ENCODE data around the gene CEP192. TPM values are rescaled to one million over a fixed set of nuclear protein-coding genes. Genes with fewer than 3 reads are reported as not detected.

The CEP192 gene
- total RNA-seq, 1 donor from 2014 or later, result 25.6 TPM

GRCh38 chr18:13051159-13051558, 60.0 kb downstream of the CEP192 start:
- H3K27me3 ChIP-seq (ENCODE audit: low read depth), result no peaks in the 10 kb centered on the region
- intact Hi-C loops (cut with micrococcal nuclease), result no loop called here
- no peak overlapping the region for H3K4me3 ChIP-seq
- H3K27ac ChIP-seq (replicated peaks), result no peak overlapping the region
- DNase-seq, result no peak
- H3K36me3 ChIP-seq, result peaks cover 81% of the 10 kb centered on the region
- no peaks in the 10 kb centered on the region for H3K9me3 ChIP-seq (replicated peaks)
- H3K4me1 ChIP-seq, result no peaks in the 10 kb centered on the region
- TF ChIP-seq CTCF (IDR thresholded peaks at IDR 0.05; ENCODE audit: borderline replicate concordance), result no peak

- DNase-seq, result no peak
- no peak for TF ChIP-seq CTCF (IDR thresholded peaks at IDR 0.05; ENCODE audit: borderline replicate concordance)
- no peaks in the 10 kb centered on the region for H3K9me3 ChIP-seq (replicated peaks)
- peaks cover 87% of the 10 kb centered on the region for H3K36me3 ChIP-seq
- intact Hi-C loops (cut with micrococcal nuclease), result no loop called here
- H3K4me3 ChIP-seq, result no peak overlapping the region
- no peaks in the 10 kb centered on the region for H3K27me3 ChIP-seq (ENCODE audit: low read depth)
- no peak overlapping the region for H3K27ac ChIP-seq (replicated peaks)
- no peaks in the 10 kb centered on the region for H3K4me1 ChIP-seq
Measured at GRCh38 chr18:13051950-13052349, 60.8 kb downstream of the CEP192 start.

GRCh38 chr18:13054336-13054735, 63.2 kb downstream of the CEP192 start:
- Histone ChIP-seq H3K36me3 (peaks cover 87% of the 10 kb centered on the region), H3K4me3 (no peak overlapping the region), H3K27me3 (ENCODE audit: low read depth) (no peaks in the 10 kb centered on the region), H3K27ac (replicated peaks) (no peak overlapping the region), H3K4me1 (peaks cover 8% of the 10 kb centered on the region), H3K9me3 (replicated peaks) (no peaks in the 10 kb centered on the region)
- no peak for TF ChIP-seq CTCF (IDR thresholded peaks at IDR 0.05; ENCODE audit: borderline replicate concordance)
- no peak for DNase-seq
- intact Hi-C loops (cut with micrococcal nuclease), result no loop called here

GRCh38 chr18:13061630-13062189, 70.5 kb downstream of the CEP192 start:
- Histone ChIP-seq H3K27me3 (ENCODE audit: low read depth) (no peaks in the 10 kb centered on the region), H3K27ac (replicated peaks) (no peak overlapping the region), H3K4me3 (no peak overlapping the region), H3K4me1 (peaks cover 21% of the 10 kb centered on the region), H3K9me3 (replicated peaks) (peaks cover 6% of the 10 kb centered on the region), H3K36me3 (peaks cover 44% of the 10 kb centered on the region)
- TF ChIP-seq CTCF (IDR thresholded peaks at IDR 0.05; ENCODE audit: borderline replicate concordance), result no peak
- intact Hi-C loops (cut with micrococcal nuclease), result no loop called here
- no peak for DNase-seq

DNA sequence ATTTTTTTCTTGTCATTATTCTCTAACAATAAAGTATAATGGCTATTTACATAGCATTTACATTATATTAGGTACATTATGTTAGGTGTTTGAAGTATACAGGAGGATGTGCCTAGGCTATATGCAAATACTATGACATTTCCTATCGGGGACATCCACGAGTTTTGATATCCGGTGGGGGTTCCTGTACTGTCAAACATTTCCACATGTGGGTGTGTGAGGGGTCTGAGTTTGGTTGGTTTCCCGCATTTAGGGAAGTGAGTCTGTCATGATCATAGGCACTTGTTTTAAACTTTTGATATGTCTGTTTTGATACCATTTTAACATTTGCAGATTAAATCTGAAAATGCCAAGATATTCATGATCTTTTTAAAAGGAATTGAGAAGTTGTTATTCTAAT, 76.0 kb downstream of the CEP192 start:
- H3K4me1 ChIP-seq, result peaks cover 14% of the 10 kb centered on the region
- no peak for TF ChIP-seq CTCF (IDR thresholded peaks at IDR 0.05; ENCODE audit: borderline replicate concordance)
- no peak overlapping the region for H3K27ac ChIP-seq (replicated peaks)
- H3K9me3 ChIP-seq (replicated peaks), result peaks cover 6% of the 10 kb centered on the region
- intact Hi-C loops (cut with micrococcal nuclease), result no loop called here
- H3K4me3 ChIP-seq, result no peak overlapping the region
- DNase-seq, result no peak
- peaks cover 46% of the 10 kb centered on the region for H3K36me3 ChIP-seq
- no peaks in the 10 kb centered on the region for H3K27me3 ChIP-seq (ENCODE audit: low read depth)
